Measurements from ENCODE around the gene MCTP1. TPM values are rescaled to one million over a fixed set of nuclear protein-coding genes. Genes with fewer than 3 reads are reported as not detected.

Gene MCTP1
- polyA plus RNA-seq, 10 donors: 6.6 to 10.6 (median 9.6) TPM

GRCh38 chr5:94815313-94816039 is 469.4 kb downstream of the MCTP1 start:
- DNase-seq: no peak

DNA sequence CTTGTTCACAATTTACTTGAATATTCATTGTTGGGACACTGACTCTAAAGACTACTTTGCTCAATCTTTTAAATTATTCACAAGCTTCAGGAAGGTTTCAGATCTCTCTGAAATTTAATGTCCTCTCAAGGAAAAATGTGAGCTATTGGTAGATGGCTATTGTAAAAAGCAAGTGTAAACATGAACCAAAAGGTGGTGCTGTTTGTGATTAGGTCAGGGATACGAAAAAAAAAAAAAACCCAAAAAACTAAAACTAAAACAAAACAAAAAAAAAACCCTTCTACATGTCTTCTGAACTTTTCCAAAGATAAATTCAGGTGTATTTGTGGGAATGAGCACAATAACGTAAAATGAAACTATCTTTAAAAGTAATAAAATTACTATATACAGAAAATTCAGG is 472.7 kb downstream of the MCTP1 start:
- no peak for DNase-seq

- DNase-seq: no peak
These were observed 473.6 kb downstream of the MCTP1 start for GRCh38 chr5:94811331-94811730.

- DNase-seq: no peak
These were observed 474.0 kb downstream of the MCTP1 start for GRCh38 chr5:94810877-94811276.

GRCh38 chr5:94810281-94810680 is 474.6 kb downstream of the MCTP1 start:
- DNase-seq: no peak

DNA sequence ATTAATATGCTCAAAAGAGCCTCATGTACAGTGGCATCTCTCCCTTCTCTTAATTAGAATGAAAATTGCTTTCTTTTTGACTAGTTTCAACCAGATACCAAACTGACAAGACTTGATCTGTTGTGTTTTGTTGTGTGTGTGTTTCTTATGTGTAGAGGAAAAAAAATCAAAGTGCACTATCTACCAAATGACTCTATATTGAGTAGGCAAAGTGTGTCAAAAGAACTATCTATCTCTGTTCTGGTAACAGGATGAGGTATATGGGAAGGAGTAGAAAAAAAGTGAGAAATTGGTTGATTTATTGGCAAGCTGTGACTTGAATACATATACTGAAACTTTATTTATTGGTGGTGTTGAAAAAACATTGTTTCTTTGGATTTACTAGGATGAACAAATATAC is 476.4 kb downstream of the MCTP1 start:
- no peak for DNase-seq

- no peak for DNase-seq
These were observed 476.9 kb downstream of the MCTP1 start for GRCh38 chr5:94807985-94808384.

DNA sequence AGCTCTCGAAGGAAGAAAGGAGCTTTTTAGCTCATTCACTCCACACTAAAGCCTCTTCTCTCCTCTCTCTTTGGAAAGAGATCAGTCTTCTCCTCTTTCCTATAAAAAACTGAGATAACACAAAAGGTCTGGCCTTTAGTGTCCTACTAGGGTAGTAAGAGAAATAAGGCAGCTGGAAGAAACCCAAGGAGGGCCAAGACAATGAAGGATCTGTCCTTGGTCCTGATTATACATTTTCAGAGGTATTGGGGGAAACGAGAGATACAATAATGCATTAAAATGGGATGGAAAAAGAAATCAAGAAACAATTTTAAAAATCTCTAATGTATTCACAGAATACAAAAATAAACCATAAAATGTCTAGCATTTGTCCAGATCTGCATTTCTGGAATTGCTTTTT is 482.4 kb downstream of the MCTP1 start:
- no peak for DNase-seq

DNA sequence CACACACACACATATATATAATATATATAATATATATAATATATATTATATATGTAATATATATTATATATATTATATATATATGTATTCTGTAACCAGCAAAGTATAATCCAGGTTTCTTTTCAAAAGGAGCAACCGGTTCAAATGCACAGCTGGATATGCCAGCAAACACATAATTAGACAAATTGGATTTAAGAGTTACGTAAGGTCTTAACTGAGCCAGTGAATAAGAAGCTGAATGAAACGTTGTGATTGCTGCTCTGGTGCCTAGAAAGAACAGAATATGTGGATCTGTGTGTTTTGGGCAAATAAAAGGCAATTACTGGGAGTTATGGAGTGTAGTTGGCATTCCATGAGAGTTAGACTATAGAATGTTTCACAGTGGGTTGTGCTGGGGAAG is 488.3 kb downstream of the MCTP1 start:
- no peak for DNase-seq

- DNase-seq: no peak
These were observed 491.1 kb downstream of the MCTP1 start for GRCh38 chr5:94793816-94794198.

GRCh38 chr5:94793113-94793815 is 491.6 kb downstream of the MCTP1 start:
- DNase-seq: peak in 2 of 3 donors; percentile 1 to 60

GRCh38 chr5:94791829-94792228 is 493.1 kb downstream of the MCTP1 start:
- no peak for DNase-seq

DNA sequence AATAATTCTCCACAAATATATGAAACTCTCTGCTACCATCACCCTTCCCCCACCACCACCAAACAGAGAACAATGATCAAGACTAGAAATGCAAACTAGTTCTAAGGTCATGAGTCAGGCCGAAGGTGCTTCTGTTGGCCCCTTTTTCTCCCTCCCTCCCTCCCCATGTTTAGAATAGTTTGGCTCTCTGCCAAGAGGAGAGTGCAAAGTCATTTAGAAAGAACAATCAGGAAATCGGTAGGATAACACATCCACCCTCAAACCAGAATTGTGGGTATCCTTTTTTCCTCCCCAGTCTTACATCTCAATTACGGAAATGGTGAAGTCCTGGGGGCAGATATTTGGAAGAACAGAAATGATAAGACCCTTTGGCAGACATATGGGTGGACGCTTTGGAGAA is 496.4 kb downstream of the MCTP1 start:
- no peak for DNase-seq

DNA sequence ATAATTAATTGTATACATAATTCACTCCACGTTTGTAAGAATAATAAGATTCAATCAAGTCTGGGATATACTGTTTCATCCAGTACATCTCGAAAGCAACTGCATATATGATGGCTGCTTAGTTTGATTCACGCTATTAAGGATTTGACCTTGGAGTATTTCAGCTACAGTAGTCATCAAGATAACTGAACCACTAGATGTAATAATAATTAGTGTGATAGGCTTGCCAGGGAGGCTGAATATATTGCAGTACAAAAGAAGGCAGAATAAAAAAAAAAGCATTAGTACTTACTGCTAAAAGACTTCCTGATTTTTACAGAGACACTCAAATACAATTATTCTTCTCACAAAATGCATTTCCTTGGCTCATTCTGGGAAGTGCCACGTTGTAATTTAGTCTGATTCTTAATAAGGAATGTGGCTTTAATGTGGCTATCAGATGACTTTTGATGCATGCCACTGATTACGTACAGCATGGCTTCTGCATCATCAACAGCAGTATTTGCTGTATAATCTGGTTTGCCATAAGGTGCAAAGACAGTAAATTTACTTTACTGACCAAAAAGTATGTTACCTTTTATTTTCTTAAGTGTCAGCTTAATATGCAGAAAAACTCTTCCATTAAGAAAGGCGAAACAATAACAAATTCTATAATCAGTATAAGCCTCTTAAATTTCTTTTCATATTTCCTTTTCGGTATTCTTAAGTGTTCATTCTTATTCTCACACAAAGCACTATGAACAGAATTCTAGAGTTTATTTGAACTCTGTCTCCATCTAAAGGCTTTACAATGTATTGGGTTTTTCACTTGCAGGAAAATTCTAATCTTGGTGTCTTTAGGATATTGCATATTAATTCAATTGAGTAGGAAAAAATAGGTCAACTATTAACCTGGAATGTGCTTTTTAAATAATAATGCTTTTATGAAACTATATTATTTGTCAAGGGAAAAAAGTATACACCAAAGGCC is 500.1 kb downstream of the MCTP1 start:
- DNase-seq: no peak

DNA sequence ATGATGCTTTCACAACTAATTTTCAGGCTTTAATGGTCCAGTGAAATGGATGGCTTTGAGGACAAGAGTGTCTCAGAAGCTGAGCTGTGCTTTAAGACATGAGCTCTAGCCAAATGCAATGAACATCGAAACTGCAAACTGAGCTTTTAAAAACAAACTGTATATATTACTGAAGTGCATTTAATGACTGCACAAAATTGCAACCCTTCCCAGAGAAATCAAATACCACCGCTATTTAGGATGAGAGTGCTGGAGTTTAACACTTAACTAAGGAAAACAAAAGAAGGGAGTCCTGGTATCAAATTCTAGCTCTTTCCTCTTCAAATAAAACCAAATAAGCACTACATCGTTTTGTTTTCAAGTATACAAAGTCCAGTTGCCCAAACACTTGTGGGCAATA is 502.5 kb downstream of the MCTP1 start:
- DNase-seq: no peak

DNA sequence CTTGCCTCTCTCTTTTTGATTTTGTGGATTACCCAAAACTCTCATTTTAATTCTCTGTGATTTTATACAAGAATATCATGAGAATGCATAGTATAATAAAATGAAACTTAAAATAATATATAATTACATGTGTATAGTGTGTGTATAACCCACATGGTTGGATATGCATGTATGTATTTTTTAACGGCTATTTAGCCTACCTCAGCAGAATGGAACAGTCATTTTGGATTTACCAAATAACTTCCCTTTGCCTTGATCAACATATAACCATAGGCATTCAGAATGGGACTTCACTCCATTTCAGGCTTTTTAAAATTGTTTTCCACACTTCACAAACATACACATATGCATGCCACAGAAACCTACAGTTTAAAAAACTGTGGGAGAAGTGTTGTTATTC is 505.2 kb downstream of the MCTP1 start:
- no peak for DNase-seq

DNA sequence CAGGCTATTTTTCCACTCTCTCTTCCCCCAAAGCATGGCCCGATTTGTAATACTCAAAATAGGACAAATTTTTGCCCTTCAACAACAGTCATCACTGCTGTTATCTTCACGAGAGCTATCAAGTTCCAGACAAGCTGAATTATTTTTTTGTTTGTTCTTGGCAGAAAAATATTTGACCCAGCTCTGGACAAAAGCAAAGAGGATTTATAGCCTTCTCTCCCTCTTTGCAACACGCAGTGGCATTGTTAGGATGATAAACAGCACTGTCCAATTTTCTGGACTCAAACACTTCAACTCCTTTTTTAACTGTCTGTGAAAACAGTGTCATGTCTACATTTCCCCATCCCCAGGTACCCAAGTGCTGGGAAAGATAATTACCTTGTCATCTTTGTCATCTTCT is 506.2 kb downstream of the MCTP1 start:
- no peak for DNase-seq

DNA sequence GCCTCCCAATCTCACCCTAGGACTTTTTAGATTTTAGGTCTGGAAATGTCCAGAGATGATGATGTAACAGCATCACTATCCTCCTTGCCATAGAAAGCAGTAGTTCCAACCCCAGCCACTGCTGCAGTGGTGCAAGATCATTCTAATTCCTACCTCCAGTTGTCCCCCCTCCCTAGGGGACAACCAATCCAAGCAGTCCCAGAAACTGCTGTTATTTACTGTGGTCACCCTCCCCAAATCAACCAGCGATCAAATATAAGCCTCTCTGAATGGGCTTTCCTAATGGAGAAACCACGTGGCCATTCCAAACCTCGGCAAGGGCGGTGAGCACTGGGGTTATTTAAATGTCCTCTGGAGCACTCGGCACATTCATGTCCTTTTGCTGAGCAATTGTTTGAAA is 506.6 kb downstream of the MCTP1 start:
- no peak for DNase-seq

DNA sequence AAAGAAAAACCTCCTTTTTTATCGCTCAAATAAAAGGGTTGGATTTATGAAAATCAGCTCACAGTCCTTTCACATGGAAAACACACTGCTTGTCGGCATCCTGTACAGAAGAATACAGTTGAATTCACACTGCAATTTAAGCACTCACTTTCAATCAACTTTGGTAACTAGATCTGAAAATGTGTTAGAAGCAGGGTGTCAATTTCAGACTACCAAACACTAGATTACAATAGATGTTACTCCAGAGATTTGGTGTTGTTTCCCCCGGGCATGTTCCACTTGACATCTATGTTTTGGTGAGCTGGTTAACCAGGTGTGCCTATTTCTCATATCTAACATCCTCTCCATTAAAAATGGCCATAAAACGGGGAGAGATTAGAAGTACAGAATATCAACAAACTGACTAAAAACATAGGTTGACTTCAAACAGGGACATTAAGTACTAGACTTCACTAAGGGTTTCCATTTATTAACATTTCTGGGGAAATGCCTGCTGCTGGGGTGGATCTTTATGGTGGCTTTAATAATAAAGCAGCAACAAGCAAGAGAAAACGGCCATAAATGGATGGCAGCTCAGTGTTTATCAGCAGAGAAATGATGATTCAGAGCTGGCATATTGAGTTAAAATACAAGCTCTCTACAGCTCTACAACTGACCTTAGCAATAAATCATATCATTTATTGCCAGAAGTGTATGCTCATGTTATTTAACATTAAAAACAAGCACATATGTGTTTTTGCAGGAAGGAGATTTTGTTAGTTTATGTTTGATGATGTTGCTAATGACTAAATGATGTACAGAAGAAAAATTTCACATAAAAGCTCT is 507.6 kb downstream of the MCTP1 start:
- no peak for DNase-seq

DNA sequence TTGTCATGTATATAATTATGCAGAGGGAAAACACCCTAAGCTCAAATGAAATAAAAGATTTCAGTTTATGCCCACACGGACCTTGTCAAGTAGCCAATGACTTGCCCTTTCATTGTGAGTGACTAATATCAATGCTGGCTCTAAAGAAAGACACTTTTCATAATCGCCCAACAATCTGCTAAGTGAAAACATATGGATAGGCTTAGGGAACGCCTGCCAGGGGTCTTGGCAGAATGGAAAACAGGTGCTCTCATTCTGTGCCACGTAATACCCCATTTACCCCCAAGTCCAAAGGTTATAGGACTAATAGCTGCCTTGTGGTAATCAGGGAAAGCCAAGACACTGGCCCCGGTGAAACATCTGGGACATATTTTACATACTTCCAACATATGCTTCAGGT is 508.7 kb downstream of the MCTP1 start:
- no peak for DNase-seq

GRCh38 chr5:94775088-94775487 is 509.8 kb downstream of the MCTP1 start:
- no peak for DNase-seq

DNA sequence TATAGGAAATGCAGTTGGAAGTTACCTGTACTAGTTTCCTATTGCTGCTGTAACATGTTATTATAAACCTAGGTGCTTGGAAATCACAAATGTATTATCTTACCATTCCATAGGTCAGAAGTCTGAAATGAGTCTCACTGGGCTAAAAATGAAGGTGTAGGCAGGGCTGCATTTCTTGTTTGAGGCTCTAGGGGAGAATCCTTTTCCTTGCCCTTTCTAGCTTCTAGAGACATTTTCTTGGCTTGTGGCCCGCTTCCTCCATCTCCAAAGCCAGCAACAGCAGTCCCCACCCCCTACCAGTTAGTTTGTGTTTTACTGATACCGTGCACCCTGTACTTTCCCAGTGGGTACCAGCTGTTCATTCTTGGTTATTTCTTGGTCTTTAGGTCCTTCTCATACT is 513.2 kb downstream of the MCTP1 start:
- DNase-seq: no peak

Measured in muscle of back (tissue), 11 donors.